22Rv1 (cell line): ENCODE data around the gene YJEFN3.

Experiments used
- H3K27ac ChIP-seq: fragments of 450-650 bp; 2 replicates; pipeline ENCODE4 v1.5.1; 2017
- ZFX ChIP-seq: fragments of 450-650 bp; IDR thresholded peaks from 2 replicates; pipeline ENCODE4 v1.6.1; 2017; ENCODE audit warnings: antibody characterized with exemption, borderline replicate concordance
- TF ChIP-seq, protein P1 (sequence below): fragments of 450-650 bp; IDR thresholded peaks from 2 replicates; pipeline ENCODE4 v1.5.1; 2017; ENCODE audit warnings: mild to moderate bottlenecking

Gene YJEFN3

DNA sequence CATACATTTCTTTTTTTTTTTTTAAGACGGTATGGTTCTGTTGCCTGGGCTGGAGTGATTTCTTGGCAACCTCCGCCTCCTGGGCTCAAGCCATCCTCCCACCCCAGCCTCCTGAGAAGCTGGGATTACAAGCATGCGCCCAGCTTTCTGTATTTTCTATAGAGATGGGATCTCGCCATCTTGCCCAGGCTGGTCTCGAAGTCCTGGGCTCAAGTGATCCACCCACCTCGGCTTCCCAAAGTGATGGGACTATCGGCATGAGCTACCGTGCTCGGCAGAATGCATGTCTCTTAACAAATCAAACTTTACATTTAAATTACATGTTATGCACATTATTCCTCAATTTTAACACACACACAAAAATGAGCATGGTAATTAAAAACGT, 11.5 kb upstream of the YJEFN3 start:
- H3K27ac ChIP-seq, result peak overlapping the region; percentile 74; the same call in 1 of the 2 replicates
- no peak for TF ChIP-seq ZFX
- TF ChIP-seq, protein P1, sequence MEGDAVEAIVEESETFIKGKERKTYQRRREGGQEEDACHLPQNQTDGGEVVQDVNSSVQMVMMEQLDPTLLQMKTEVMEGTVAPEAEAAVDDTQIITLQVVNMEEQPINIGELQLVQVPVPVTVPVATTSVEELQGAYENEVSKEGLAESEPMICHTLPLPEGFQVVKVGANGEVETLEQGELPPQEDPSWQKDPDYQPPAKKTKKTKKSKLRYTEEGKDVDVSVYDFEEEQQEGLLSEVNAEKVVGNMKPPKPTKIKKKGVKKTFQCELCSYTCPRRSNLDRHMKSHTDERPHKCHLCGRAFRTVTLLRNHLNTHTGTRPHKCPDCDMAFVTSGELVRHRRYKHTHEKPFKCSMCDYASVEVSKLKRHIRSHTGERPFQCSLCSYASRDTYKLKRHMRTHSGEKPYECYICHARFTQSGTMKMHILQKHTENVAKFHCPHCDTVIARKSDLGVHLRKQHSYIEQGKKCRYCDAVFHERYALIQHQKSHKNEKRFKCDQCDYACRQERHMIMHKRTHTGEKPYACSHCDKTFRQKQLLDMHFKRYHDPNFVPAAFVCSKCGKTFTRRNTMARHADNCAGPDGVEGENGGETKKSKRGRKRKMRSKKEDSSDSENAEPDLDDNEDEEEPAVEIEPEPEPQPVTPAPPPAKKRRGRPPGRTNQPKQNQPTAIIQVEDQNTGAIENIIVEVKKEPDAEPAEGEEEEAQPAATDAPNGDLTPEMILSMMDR, result no peak

DNA sequence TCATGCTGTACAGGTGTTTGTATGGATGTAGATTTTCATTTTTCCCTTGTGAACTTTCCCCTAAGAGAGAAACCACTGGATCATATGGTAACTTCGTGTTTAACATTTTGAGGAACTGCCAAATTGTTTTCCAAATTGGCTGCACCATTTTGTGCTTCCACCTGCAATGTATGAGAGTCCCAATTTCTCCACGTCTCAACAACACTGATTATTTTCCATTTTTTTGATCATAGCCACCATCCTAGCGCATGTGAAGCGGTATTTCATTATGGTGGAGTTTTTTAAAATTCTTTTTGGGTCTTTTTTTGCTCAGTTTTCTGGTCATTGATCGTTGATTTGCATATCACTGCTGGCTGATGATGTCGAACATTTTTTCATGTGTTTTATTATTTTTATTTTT, 7.7 kb upstream of the YJEFN3 start:
- no peak overlapping the region for H3K27ac ChIP-seq
- TF ChIP-seq ZFX, result no peak
- TF ChIP-seq, protein P1, result no peak

DNA sequence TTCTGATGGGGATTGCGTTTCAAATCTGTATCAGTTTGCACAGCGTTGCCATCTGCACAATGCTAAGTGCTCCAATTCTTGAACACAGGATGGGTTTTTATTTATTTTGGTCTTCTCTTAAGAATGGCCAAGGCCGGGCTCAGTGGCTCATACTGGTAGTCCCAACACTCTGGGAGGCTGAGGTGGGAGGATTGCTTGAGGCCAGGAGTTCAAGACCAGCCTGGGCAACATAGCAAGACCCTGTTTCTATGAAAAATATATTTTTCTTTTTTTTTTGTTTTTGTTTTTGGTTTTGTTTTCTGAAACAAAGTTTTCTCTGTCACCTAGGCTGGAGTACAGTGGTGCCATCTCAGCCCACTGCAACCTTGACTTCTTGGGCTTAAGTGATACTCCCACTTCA, 5.5 kb upstream of the YJEFN3 start:
- no peak overlapping the region for H3K27ac ChIP-seq
- TF ChIP-seq, protein P1, result no peak
- TF ChIP-seq ZFX, result no peak

DNA sequence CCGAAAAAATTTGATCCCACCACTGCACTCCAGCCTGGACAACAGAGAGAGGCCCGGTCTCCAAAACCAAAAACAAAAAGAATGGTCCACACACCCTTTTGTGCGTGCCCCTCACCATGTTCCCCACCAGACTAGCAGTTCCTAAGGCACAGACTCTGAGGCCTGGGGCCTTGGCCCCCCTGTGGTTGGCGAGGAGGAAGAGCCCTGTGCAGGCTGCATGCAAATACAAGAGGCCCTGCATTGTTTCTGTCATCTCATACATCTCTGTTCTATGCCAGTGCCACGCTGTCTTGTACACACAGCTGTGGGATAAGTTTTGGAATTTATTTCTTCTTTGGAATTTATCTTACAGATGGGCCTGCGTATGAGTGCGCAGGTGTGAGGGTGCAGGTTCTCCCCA, 4.7 kb upstream of the YJEFN3 start:
- H3K27ac ChIP-seq, result no peak overlapping the region
- TF ChIP-seq ZFX, result no peak

DNA sequence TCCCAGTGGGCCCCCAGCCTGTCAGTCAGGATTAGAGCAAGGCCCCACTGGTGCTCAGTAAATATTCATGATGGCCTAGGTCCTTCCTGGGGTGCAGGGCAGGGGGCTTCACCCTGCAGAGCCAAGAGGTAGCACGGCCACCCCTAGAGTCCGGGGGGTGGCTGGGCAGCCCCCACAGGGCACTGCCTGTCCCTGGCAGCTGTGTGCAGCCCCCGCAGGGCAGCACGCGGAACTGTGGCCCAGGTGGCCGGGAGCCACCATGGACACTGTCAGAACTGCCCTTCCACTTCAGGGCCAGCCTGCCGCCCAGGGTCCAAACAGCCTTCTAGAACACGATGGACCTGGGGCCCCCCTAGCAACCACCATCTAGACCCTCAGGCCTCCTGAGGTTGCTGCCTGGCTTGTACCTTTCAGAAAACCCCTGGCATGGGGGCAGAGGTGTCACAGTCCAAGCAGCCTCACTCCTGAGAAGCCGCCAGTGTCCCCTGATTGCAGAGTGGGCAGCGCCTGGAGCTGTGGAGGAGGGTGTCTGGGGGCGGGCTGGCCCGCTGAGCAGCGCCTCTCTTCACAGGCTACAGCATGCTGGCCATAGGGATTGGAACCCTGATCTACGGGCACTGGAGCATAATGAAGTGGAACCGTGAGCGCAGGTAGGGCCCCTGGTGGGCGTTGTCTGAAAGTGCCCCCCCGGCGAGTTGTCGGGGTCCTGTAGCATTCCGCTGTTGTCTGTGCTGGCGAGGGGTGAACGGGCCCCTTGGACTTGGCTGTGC, 2.9 kb upstream of the YJEFN3 start:
- TF ChIP-seq ZFX, result no peak
- TF ChIP-seq, protein P1, result no peak
- H3K27ac ChIP-seq, result no peak overlapping the region

DNA sequence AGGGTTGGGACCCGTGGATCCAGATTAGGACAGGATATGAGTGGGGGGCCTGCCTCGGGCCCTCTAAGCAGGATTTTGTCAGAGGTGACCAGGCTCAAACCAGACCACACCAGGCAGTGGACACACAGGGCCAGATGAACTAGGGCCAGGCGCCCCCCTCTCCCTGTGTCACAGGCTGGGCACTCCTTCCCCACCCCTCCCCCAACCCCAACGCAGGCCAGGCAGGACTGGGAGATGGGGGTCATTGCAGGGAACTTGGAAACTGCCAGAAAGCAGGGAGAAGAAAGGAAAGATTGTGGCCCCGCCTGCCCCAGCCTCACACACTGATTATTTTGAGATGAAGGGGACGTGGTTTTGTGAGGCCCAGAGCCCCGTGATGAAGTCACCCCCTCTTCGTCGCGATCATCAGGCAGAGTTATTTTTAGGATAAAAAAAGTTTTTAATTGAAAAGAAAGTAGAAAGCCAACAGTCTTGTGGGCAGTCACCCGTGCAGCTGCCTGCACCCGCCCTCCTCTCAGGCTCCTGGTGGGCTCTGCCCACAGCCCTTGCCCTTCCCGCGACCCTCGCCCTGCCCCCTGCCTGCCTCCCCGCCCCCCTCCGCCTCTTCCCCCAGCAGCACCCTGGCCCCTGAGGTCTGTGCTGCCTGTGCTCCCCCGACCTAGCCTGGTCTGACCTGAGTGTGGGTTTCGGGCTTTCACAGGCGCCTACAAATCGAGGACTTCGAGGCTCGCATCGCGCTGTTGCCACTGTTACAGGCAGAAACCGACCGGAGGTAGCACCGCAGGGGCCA, 1.9 kb upstream of the YJEFN3 start:
- H3K27ac ChIP-seq, result no peak overlapping the region
- TF ChIP-seq ZFX, result no peak
- TF ChIP-seq, protein P1, result no peak

DNA sequence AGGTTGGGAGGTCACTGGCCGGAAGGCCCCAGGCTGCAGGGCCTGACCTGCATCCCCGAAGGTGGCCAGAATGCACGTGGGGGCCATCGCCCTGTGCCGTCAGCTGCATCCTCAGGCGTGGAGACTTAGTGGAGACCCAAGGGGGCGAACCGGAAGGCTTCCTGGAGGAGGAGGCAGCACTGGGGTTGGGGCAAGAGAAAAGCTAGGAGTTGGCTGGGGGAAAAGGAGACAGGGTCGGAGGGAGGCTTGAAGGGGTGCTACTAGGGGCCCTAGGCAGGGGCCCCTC, 1.4 kb upstream of the YJEFN3 start:
- no peak overlapping the region for H3K27ac ChIP-seq
- no peak for TF ChIP-seq ZFX
- TF ChIP-seq, protein P1, result no peak
